HG02571 (cell line): ENCODE measurements around the gene NKIRAS1.
"Not testable (repeated sequence)": the region's sequence is repeated elsewhere in the genome, so short reads cannot be mapped to it uniquely, and the experiment has no call there.

Experiments used
- ATAC-seq: cut with Tn5 transposase; IDR thresholded peaks from one replicate; pipeline ENCODE4 v1.9.1; 2021; ENCODE audit warnings: mild to moderate bottlenecking, moderate library complexity; ENCODE audit not compliant: unreplicated experiment

NKIRAS1 gene

GRCh38 chr3:23873941-23874340 lies 42.8 kb downstream of the NKIRAS1 start:
- no peak for ATAC-seq

DNA sequence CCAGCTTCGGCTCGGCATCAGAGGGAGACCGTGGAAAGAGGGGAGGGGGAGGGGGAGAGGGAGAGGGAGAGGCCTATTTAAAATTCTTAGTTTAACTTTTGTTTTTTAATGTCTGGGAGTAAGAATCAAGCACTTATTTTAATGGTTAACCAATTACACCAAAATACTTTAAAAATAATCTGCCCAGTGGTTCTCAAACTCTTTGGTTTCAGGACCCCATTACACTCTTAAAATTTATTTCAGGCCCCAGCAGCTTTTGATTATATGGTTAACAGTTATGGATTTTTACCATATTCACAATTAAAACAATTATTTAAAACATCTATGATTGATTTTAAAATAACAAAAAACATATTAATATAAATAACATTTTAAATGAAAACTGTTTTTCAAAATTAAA lies 44.5 kb downstream of the NKIRAS1 start:
- ATAC-seq, result no peak

DNA sequence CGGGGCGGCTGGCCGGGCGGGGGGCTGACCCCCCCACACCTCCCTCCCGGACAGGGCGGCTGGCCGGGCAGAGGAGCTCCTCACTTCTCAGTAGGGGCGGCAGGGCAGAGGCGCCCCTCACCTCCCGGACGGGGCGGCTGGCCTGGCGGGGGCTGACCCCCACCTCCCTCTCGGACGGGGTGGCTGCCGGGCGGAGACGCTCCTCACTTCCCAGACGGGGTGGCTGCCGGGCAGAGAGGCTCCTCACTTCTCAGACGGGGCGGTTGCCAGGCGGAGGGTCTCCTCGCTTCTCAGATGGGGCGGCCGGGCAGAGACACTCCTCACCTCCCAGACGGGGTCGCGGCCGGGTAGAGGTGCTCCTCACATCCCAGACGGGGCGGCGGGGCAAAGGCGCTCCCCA lies 45.4 kb downstream of the NKIRAS1 start:
- ATAC-seq, result not testable (repeated sequence)

GRCh38 chr3:23870663-23871043 lies 46.1 kb downstream of the NKIRAS1 start:
- not testable (repeated sequence) for ATAC-seq

GRCh38 chr3:23869977-23870662 lies 46.7 kb downstream of the NKIRAS1 start:
- no peak for ATAC-seq

DNA sequence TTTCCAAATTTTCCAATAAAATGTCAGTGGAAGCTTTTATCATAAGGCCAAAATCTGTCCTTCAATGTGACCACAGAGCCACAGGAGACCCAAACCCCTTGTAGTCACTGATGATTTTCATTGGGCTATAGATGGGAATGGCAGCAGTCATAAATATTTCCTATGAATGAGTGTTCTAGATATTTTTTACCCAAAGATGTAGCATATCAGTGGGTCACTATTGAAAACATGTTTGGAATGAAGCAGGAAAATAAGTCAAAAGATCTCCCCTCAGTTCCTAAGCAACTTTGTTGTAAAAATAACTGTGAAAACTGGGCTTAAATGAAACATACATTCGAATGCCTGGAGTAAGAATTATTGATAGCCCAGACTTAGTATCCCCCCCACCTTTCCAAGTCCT lies 49.0 kb downstream of the NKIRAS1 start:
- ATAC-seq, result no peak

- ATAC-seq, result no peak
These were observed 49.4 kb downstream of the NKIRAS1 start for GRCh38 chr3:23867400-23867799.

- peak; percentile 87 for ATAC-seq
These were observed 51.0 kb downstream of the NKIRAS1 start for GRCh38 chr3:23865595-23866396.

DNA sequence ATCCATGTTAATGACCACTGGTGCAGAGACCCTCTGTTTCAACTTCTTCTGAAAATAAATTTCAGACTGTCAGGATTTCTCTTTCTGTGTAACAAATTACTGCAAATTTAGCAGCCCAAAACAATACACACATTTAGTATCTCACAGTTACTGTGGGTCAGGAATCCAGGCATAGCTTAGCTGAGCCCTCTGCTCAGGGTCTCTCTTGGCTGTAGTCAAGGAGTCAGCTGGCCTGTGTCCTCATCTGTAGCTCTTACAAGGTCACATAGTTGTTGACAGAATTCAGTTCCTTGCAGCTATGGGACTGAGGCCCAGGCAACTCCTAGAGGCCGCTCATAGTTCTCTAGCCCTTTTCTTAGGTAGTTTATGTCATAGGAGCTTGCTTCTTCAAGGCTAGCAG lies 51.9 kb downstream of the NKIRAS1 start:
- no peak for ATAC-seq

- no peak for ATAC-seq
These were observed 53.7 kb downstream of the NKIRAS1 start for GRCh38 chr3:23863060-23863459.

DNA sequence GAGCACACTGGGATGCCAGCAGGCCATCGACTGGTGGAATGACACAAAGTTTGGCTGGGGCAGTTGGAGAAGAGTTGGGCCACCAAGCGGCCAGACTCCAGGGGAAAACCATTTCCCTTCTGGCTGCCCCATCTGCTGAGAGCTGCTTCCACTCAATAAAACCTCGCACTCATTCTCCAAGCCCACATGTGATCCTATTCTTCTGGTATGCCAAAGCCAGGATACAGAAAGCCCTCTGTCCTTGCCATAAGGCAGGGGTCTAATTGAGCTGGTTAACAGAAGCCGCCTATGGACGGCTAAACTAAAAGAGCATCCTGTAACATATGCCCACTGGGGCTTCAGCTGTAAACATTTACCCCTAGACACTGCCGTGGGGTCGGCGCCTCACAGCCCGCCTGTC lies 55.1 kb downstream of the NKIRAS1 start:
- ATAC-seq, result no peak

DNA sequence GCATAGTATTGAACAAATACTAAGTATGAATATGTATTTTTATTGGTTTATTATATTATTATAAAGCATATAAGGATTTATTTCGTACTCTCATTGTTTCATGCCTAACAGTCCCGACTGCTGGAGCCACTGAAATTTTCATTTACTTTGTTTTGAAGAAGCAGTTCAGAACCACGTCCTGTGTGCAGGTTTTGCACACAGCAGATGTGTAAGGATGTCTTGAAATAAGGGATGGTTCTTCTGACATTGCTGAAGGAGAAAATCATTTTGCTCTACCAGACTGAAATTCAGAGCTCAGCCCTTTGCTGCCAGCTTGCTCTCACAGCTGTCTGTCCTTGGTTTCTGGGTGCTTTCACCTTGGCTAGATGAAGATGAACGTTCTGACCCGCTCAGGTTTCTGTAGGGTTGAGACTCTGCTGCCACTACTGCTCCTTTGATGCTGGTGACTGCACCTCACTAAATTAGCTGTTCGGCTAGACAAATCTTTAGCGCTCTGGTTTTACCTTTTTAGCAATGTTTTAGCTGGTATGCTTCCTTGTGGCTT lies 56.9 kb downstream of the NKIRAS1 start:
- ATAC-seq, result no peak

GRCh38 chr3:23859012-23859743 lies 57.6 kb downstream of the NKIRAS1 start:
- no peak for ATAC-seq

DNA sequence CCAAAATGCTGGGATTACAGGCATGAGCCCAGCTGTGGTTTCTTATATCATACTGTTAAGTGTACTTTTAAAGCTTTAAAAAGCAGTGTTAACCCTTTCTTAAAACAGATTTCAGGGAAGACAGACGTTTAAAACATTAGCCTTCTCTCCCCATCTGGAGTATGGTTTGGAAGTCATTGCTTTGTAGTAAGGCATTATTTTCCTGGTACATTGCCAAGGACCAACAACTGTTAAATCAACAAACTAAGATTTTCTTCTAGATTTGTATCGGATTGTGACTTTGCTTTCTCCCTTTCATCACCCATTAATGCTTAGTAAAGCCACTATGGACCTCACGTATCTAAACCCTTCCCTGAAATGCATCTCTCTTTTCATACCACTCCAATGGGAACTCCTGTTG lies 60.5 kb downstream of the NKIRAS1 start:
- ATAC-seq, result no peak

GRCh38 chr3:23849462-23849861 lies 67.3 kb downstream of the NKIRAS1 start:
- ATAC-seq, result not testable (repeated sequence)

DNA sequence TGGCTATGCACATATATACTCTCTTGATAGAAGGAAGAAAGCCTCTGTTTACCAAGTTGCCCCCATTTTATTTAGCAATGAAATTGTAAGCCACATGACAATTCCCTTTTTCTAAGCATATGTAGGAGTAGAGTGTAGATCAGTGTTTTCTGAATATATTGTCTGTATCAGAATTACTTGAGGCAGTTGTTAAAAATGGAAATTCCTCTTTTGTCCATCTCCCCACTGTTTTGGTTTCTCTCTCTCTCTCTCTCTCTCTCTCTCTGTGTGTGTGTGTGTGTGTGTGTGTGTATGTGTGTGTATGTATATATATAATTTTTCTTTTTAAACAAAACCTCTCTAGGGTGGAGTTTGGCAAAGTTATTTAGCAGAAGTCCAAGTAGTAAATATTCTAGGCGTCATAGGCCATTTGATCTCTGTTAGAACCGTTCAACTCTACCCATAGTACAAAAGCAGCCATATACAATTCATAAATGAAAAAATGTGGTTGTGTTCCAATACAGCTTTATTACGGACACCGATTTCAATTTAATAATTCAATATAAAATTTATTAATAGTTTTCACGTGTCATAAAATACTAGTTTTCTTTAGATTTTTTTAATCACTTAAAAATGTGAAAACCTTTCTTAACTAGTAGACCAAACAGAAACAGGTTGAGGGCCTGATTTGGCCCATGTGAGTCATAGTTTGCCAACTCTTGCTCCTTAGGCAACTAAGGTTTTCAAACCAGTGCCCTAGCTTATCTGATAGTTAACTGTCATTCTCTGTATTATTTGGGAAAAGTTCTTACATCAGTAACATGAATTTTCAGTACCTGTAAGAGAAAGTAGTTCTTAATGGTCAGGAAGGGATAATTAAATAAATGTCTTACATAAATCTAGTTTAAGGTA lies 71.2 kb downstream of the NKIRAS1 start:
- no peak for ATAC-seq

GRCh38 chr3:23843869-23844268 lies 72.9 kb downstream of the NKIRAS1 start:
- no peak for ATAC-seq
